Endothelial cell of umbilical vein (primary cell): Measurements from ENCODE around the gene SLC36A3. TPM values are rescaled to one million over a fixed set of nuclear protein-coding genes. Genes with fewer than 3 reads are reported as not detected.

Experiments used
- BruUV-seq: library from RNA; stranded (reverse); fragments of 400-500 nt; replicated peaks from 2 replicates; lab custom pipeline; 2021; lab: Mats Ljungman, UMichigan
- CTCF ChIA-PET: fragments of 300-600, 350-600 bp; sonication (Branson Sonifier 250); formaldehyde crosslinking; loops from one replicate; lab custom pipeline; 2021; ENCODE audit warnings: antibody characterized with exemption, inconsistent platforms; lab: Charles Lee
- POLR2A ChIA-PET: fragments of 300-600, 350-600 bp; sonication (Branson Sonifier 250); formaldehyde crosslinking; loops from one replicate; lab custom pipeline; 2021; ENCODE audit warnings: antibody characterized with exemption, inconsistent platforms; lab: Charles Lee
- DNase-seq: peaks from one replicate; pipeline ENCODE4 v3.0.0-alpha.2; 2011; ENCODE audit warnings: low read depth, low spot score
- FAIRE-seq: peaks from 2 replicates; lab custom pipeline; 2011; peaks lifted over from hg19 to GRCh38; lab: Jason Lieb, UNC
- H2AFZ ChIP-seq: 2 replicates; pipeline ENCODE4 v1.6.0; 2012; ENCODE audit warnings: low read depth, low read length, control low read depth, inconsistent platforms
- H3K27ac ChIP-seq: 2 replicates; pipeline ENCODE4 v1.5.1; 2011; ENCODE audit warnings: low read depth, mild to moderate bottlenecking, control low read depth, low read length, moderate library complexity; ENCODE audit not compliant: insufficient read depth
- H3K27me3 ChIP-seq, 2 experiments: 2 replicates each; pipeline versions ENCODE4 v1.6.0 to v1.6.1; 2011; ENCODE audit warnings: low read length in 2 of 2, mixed read lengths in 1 of 2; ENCODE audit not compliant: control insufficient read depth in 2 of 2, insufficient read depth in 2 of 2
- H3K36me3 ChIP-seq, 2 experiments: 2 replicates in 1 of 2; 3 replicates in 1 of 2; pipeline ENCODE4 v1.5.1; 2011; ENCODE audit warnings: low read length in 2 of 2, mild to moderate bottlenecking in 1 of 2, moderate library complexity in 1 of 2; ENCODE audit not compliant: control insufficient read depth in 2 of 2, insufficient read depth in 2 of 2; ENCODE audit errors: extremely low read depth in 1 of 2
- H3K4me1 ChIP-seq: 3 replicates; pipeline ENCODE4 v1.5.1; 2011; ENCODE audit warnings: mild to moderate bottlenecking, low read length; ENCODE audit not compliant: control insufficient read depth, insufficient read depth; ENCODE audit errors: extremely low read depth
- H3K4me2 ChIP-seq: 2 replicates; pipeline ENCODE4 v1.6.1; 2011; ENCODE audit warnings: low read length, control low read depth, mixed read lengths; ENCODE audit not compliant: insufficient read depth
- H3K4me3 ChIP-seq, 3 experiments: fragments of 200-600 bp in 1 of 3; sonication (generic), shearing (Covaris generic) in 1 of 3; replicated peaks in 1 of 3; 2 replicates each; pipeline ENCODE4 v1.5.1; 2011 to 2016; ENCODE audit warnings: control low read depth in 3 of 3, low read length in 3 of 3, mild to moderate bottlenecking in 2 of 3, inconsistent platforms in 1 of 3, low read depth in 1 of 3, moderate library complexity in 1 of 3; ENCODE audit not compliant: insufficient read depth in 1 of 3
- H3K79me2 ChIP-seq: 2 replicates; pipeline ENCODE4 v1.6.0; 2012; ENCODE audit warnings: low read length, inconsistent platforms; ENCODE audit not compliant: control insufficient read depth, insufficient read depth
- H3K9ac ChIP-seq: replicated peaks from 2 replicates; pipeline ENCODE3; 2011; ENCODE audit warnings: low read length, control low read depth; ENCODE audit not compliant: insufficient read depth; ENCODE audit errors: extremely low read depth
- H3K9me1 ChIP-seq: replicated peaks from 3 replicates; pipeline ENCODE4 v1.6.0; 2011; ENCODE audit warnings: mild to moderate bottlenecking, low read length; ENCODE audit not compliant: control insufficient read depth, insufficient read depth; ENCODE audit errors: extremely low read depth
- H3K9me3 ChIP-seq: replicated peaks from 2 replicates; pipeline ENCODE4 v1.5.1; 2012; ENCODE audit warnings: low read length, inconsistent platforms; ENCODE audit not compliant: control insufficient read depth, insufficient read depth
- H4K20me1 ChIP-seq: replicated peaks from 2 replicates; pipeline ENCODE3; 2011; ENCODE audit warnings: mild to moderate bottlenecking, low read length; ENCODE audit not compliant: control insufficient read depth, insufficient read depth; ENCODE audit errors: extremely low read depth
- CTCF ChIP-seq, 2 donors: IDR thresholded peaks; 1 replicate in 1 of 2; 2 replicates in 1 of 2; pipeline ENCODE4 v1.5.1; 2011; ENCODE audit warnings: low read length in 2 of 2, mild to moderate bottlenecking in 2 of 2, moderate library complexity in 2 of 2, control low read depth in 1 of 2, inconsistent platforms in 1 of 2, low read depth in 1 of 2; ENCODE audit not compliant: insufficient read depth in 1 of 2; ENCODE audit errors: extremely low read depth in 1 of 2
- EZH2 ChIP-seq: IDR thresholded peaks from 2 replicates; pipeline ENCODE4 v1.6.1; 2012; ENCODE audit warnings: borderline replicate concordance, low read depth, mild to moderate bottlenecking, moderate library complexity, low read length, inconsistent platforms; ENCODE audit not compliant: severe bottlenecking
- FOS ChIP-seq: IDR thresholded peaks from 2 replicates; pipeline ENCODE4 v1.6.1; 2011; ENCODE audit warnings: mild to moderate bottlenecking, low read length, moderate library complexity, borderline replicate concordance; ENCODE audit not compliant: insufficient read depth
- GATA2 ChIP-seq: IDR thresholded peaks from 2 replicates; pipeline ENCODE4 v1.7.0; 2011; ENCODE audit warnings: low read depth, mild to moderate bottlenecking, moderate library complexity, mixed read lengths, low read length; ENCODE audit not compliant: insufficient read length, insufficient read depth
- JUN ChIP-seq: IDR thresholded peaks from 2 replicates; pipeline ENCODE4 v1.6.1; 2011; ENCODE audit warnings: borderline replicate concordance, low read depth; ENCODE audit not compliant: insufficient read length, insufficient read depth
- MAX ChIP-seq: IDR thresholded peaks from 2 replicates; pipeline ENCODE4 v1.6.1; 2011; ENCODE audit not compliant: insufficient read depth, insufficient read length
- dilution Hi-C: fragments of 300-500 bp; cut with MboI; formaldehyde crosslinking; loops from one replicate; pipeline ENCODE4 v1.15.0; 2019; ENCODE audit warnings: low sequenced_read_pairs; ENCODE audit not compliant: extremely low pct_ligation_motif_present
- intact Hi-C: fragments of 100-400 bp; cut with micrococcal nuclease; formaldehyde crosslinking; loops from one replicate; pipeline ENCODE4 v1.10.0; 2022
- polyA plus RNA-seq, 4 experiments: library from polyadenylated mRNA; depleted of rRNA in 3 of 4; stranded (reverse) in 3 of 4; unstranded in 1 of 4; fragments of >200 nt; gene quantifications; 2 replicates each; pipeline versions ENCODE4 v1.2.1 to v1.2.3, GENCODE V29; 2011 to 2012; ENCODE audit warnings: missing spikeins in 1 of 4
- total RNA-seq: library from RNA; stranded (reverse); gene quantifications from 2 replicates; pipeline ENCODE4 v1.2.3, GENCODE V29; 2021

Gene SLC36A3
- total and polyA plus RNA-seq, 2 donors (not counting 3 experiments of a cell fraction or from before 2014, with no cell fraction given) = not detected

GRCh38 chr5:151254556-151254955, 49.0 kb downstream of the SLC36A3 start:
- CTCF ChIA-PET = interaction anchor here (3.0 kb wide), 1 partner anchor 10 kb away, joined by 14 read pairs; no protein-coding TSS in a partner anchor

More at GRCh38 chr5:151254556-151254955, 49.0 kb downstream of the SLC36A3 start:
- Histone ChIP-seq H3K27ac (no peak overlapping the region), H3K9me3 (no peaks in the 10 kb centered on the region), H3K9ac (no peak overlapping the region), H3K4me1 (peaks cover 5% of the 10 kb centered on the region), H3K36me3 (no peaks in the 10 kb centered on the region), H3K27me3 (no peaks in the 10 kb centered on the region), H4K20me1 (no peaks in the 10 kb centered on the region), H2AFZ (no peak overlapping the region), H3K4me2 (no peak overlapping the region), H3K79me2 (no peaks in the 10 kb centered on the region), H3K9me1 (no peaks in the 10 kb centered on the region), H3K4me3 (no peak overlapping the region)
- no peak for FAIRE-seq
- dilution Hi-C loops = no loop called here
- TF ChIP-seq JUN (no peak), EZH2 (no peak), MAX (no peak), CTCF (IDR thresholded peaks at IDR 0.05; ENCODE audit: extremely low read depth in 1 of 2, insufficient read depth in 1 of 2, low read depth in 1 of 2, low read length in 2 of 2) (no peak), FOS (no peak), GATA2 (no peak)
- POLR2A ChIA-PET = no interaction called here
- no TSS peak for BruUV-seq
- intact Hi-C loops = loop anchor here (5.0 to 10.0 kb wide), 3 partner anchors 408 to 520 kb away; partner anchors contain the start of gene G3BP1
- no peak for DNase-seq
